Bone marrow (tissue), 2 donors: ENCODE measurements around the gene IRF7.

ENCODE experiments used
- DNase-seq, 2 donors: peaks; one replicate each; lab custom pipeline; 2025; lab: John Stamatoyannopoulos, UW

IRF7 gene

GRCh38 chr11:563812-564578 lies 51.8 kb downstream of the IRF7 start:
- DNase-seq: no peak

- no peak for DNase-seq
Observed at GRCh38 chr11:563066-563811, 52.5 kb downstream of the IRF7 start.
